Measurements from ENCODE around the gene RFXANK.

The RFXANK gene

GRCh38 chr19:19224150-19224851, 32.2 kb downstream of the RFXANK start:
- TF ChIP-seq CTCF (IDR thresholded peaks at IDR 0.05; ENCODE audit: insufficient read depth, low read length, missing control alignments), result no peak
- POLR2A ChIA-PET, result no interaction called here
- CTCF ChIA-PET, result interaction anchor here (1.5 to 3.1 kb wide), 4 partner anchors 10 to 77 kb away, joined by 4 to 16 read pairs (median 14); no protein-coding TSS in a partner anchor
- no peak for DNase-seq (ENCODE audit: low read depth, low spot score)
- H3K4me3 ChIP-seq (ENCODE audit: low read depth, low read length), result no peak overlapping the region

- peak; percentile 76 for TF ChIP-seq CTCF (IDR thresholded peaks at IDR 0.05; ENCODE audit: insufficient read depth, low read length, missing control alignments)
- CTCF ChIA-PET, result interaction anchor here (0.7 to 3.1 kb wide), 6 partner anchors 8 to 78 kb away, joined by 3 to 16 read pairs (median 8); no protein-coding TSS in a partner anchor
- H3K4me3 ChIP-seq (ENCODE audit: low read depth, low read length), result peak overlapping the region; percentile 33; the same call in 1 of the 2 replicates
- POLR2A ChIA-PET, result no interaction called here
- DNase-seq (ENCODE audit: low read depth, low spot score), result no peak
Observed at GRCh38 chr19:19224852-19225494, 32.9 kb downstream of the RFXANK start.

- POLR2A ChIA-PET, result no interaction called here
Observed at GRCh38 chr19:19226204-19226603, 34.1 kb downstream of the RFXANK start.

GRCh38 chr19:19226663-19227062, 34.6 kb downstream of the RFXANK start:
- POLR2A ChIA-PET, result interaction anchor here (0.7 kb wide), 1 partner anchor 23 kb away, joined by 3 read pairs; the partner anchor contains the start of gene NR2C2AP
- CTCF ChIA-PET, result interaction anchor here (1.1 kb wide), 1 partner anchor 15 kb away, joined by 3 read pairs; the partner anchor contains the start of gene NCAN
- TF ChIP-seq CTCF (IDR thresholded peaks at IDR 0.05; ENCODE audit: insufficient read depth, low read length, missing control alignments), result no peak
- no peak for DNase-seq (ENCODE audit: low read depth, low spot score)
- H3K4me3 ChIP-seq (ENCODE audit: low read depth, low read length), result no peak overlapping the region

More at GRCh38 chr19:19226204-19226603, 34.1 kb downstream of the RFXANK start:
- CTCF ChIA-PET, result interaction anchor here (0.7 to 3.1 kb wide), 4 partner anchors 9 to 79 kb away, joined by 3 to 16 read pairs (median 14); no protein-coding TSS in a partner anchor
- no peak for TF ChIP-seq CTCF (IDR thresholded peaks at IDR 0.05; ENCODE audit: insufficient read depth, low read length, missing control alignments)
- DNase-seq (ENCODE audit: low read depth, low spot score), result no peak
- H3K4me3 ChIP-seq (ENCODE audit: low read depth, low read length), result no peak overlapping the region

GRCh38 chr19:19227217-19227616, 35.2 kb downstream of the RFXANK start:
- H3K4me3 ChIP-seq (ENCODE audit: low read depth, low read length), result no peak overlapping the region
- POLR2A ChIA-PET, result interaction anchor here (0.7 kb wide), 1 partner anchor 24 kb away, joined by 3 read pairs; the partner anchor contains the start of gene NR2C2AP
- TF ChIP-seq CTCF (IDR thresholded peaks at IDR 0.05; ENCODE audit: insufficient read depth, low read length, missing control alignments), result no peak
- CTCF ChIA-PET, result interaction anchor here (1.1 kb wide), 1 partner anchor 15 kb away, joined by 3 read pairs; the partner anchor contains the start of gene NCAN
- no peak for DNase-seq (ENCODE audit: low read depth, low spot score)

- no peak overlapping the region for H3K4me3 ChIP-seq (ENCODE audit: low read depth, low read length)
- no peak for DNase-seq (ENCODE audit: low read depth, low spot score)
- POLR2A ChIA-PET, result no interaction called here
- CTCF ChIA-PET, result no interaction called here
- no peak for TF ChIP-seq CTCF (IDR thresholded peaks at IDR 0.05; ENCODE audit: insufficient read depth, low read length, missing control alignments)
Observed at GRCh38 chr19:19229701-19230100, 37.6 kb downstream of the RFXANK start.
